Liver (tissue), 9 donors: ENCODE data around the gene FBXL2. TPM values are rescaled to one million over a fixed set of nuclear protein-coding genes. Genes with fewer than 3 reads are reported as not detected.

ENCODE experiments used
- DNase-seq: peaks from one replicate; pipeline ENCODE4 v3.0.0-alpha.2; 2017; ENCODE audit warnings: low spot score
- H3K27ac ChIP-seq, 2 donors: one replicate each; pipeline ENCODE4 v1.7.0; 2013; ENCODE audit warnings: inconsistent platforms in 2 of 2, low read length in 2 of 2, control low read depth in 1 of 2, low read depth in 1 of 2, mild to moderate bottlenecking in 1 of 2
- H3K27me3 ChIP-seq, 4 donors: one replicate each; pipeline versions ENCODE4 v1.6.1 to v1.7.0; 2013; ENCODE audit warnings: low read length in 3 of 4, inconsistent platforms in 1 of 4, mild to moderate bottlenecking in 1 of 4, moderate library complexity in 1 of 4; ENCODE audit not compliant: control insufficient read depth in 4 of 4, insufficient read depth in 4 of 4
- H3K36me3 ChIP-seq, 4 donors: one replicate each; pipeline versions ENCODE4 v1.6.1 to v1.7.0; 2013; ENCODE audit warnings: low read length in 3 of 4, mild to moderate bottlenecking in 3 of 4, low read depth in 1 of 4, moderate library complexity in 1 of 4; ENCODE audit not compliant: control insufficient read depth in 4 of 4, insufficient read depth in 3 of 4
- H3K4me1 ChIP-seq, 4 donors: one replicate each; pipeline versions ENCODE4 v1.6.1 to v1.7.0; 2013; ENCODE audit warnings: low read length in 3 of 4, mild to moderate bottlenecking in 3 of 4, moderate library complexity in 1 of 4; ENCODE audit not compliant: control insufficient read depth in 4 of 4, insufficient read depth in 4 of 4
- H3K4me3 ChIP-seq, 3 donors: one replicate each; pipeline versions ENCODE4 v1.6.1 to v1.7.0; 2013; ENCODE audit warnings: low read length in 3 of 3, control low read depth in 1 of 3, low read depth in 1 of 3, mild to moderate bottlenecking in 1 of 3
- H3K9ac ChIP-seq, 2 donors: one replicate each; pipeline ENCODE4 v1.7.0; 2013; ENCODE audit warnings: low read length in 2 of 2, mild to moderate bottlenecking in 2 of 2, moderate library complexity in 2 of 2, control low read depth in 1 of 2, low read depth in 1 of 2
- H3K9me3 ChIP-seq, 4 donors: one replicate each; pipeline versions ENCODE4 v1.6.1 to v1.7.0; 2013; ENCODE audit warnings: low read length in 3 of 4; ENCODE audit not compliant: control insufficient read depth in 4 of 4
- EGR1 ChIP-seq, 2 donors: IDR thresholded peaks; 2 replicates each; pipeline ENCODE4 v1.6.1; 2016 to 2018; ENCODE audit warnings: antibody characterized with exemption in 2 of 2, low read depth in 2 of 2
- FOXA1 ChIP-seq: IDR thresholded peaks from 2 replicates; pipeline ENCODE4 v1.6.1; 2016; ENCODE audit warnings: antibody characterized with exemption
- FOXA2 ChIP-seq: IDR thresholded peaks from 2 replicates; pipeline ENCODE4 v1.6.1; 2016; ENCODE audit warnings: antibody characterized with exemption
- GABPA ChIP-seq, 2 donors: IDR thresholded peaks in 1 of 2; conservative IDR thresholded peaks in 1 of 2; 2 replicates each; pipeline ENCODE4 v1.6.1; 2016; ENCODE audit warnings: antibody characterized with exemption in 2 of 2, mild to moderate bottlenecking in 1 of 2, moderate library complexity in 1 of 2
- HNF4A ChIP-seq, 2 donors: conservative IDR thresholded peaks; 2 replicates each; pipeline ENCODE4 v1.6.1; 2016; ENCODE audit warnings: antibody characterized with exemption in 2 of 2, mild to moderate bottlenecking in 2 of 2
- HNF4G ChIP-seq: IDR thresholded peaks from 2 replicates; pipeline ENCODE4 v1.6.1; 2016; ENCODE audit warnings: antibody characterized with exemption
- JUND ChIP-seq, 2 donors: IDR thresholded peaks; 2 replicates each; pipeline ENCODE4 v1.6.1; 2016; ENCODE audit warnings: antibody characterized with exemption in 2 of 2
- NR2F2 ChIP-seq: IDR thresholded peaks from 2 replicates; pipeline ENCODE4 v1.6.1; 2016; ENCODE audit warnings: antibody characterized with exemption
- RAD21 ChIP-seq, 2 donors: IDR thresholded peaks; 2 replicates each; pipeline ENCODE4 v1.6.1; 2016; ENCODE audit warnings: antibody characterized with exemption in 2 of 2, mild to moderate bottlenecking in 2 of 2
- RXRA ChIP-seq, 2 donors: IDR thresholded peaks; 2 replicates each; pipeline ENCODE4 v1.6.1; 2017 to 2018; ENCODE audit warnings: antibody characterized with exemption in 2 of 2, mild to moderate bottlenecking in 1 of 2
- TAF1 ChIP-seq: conservative IDR thresholded peaks from 2 replicates; pipeline ENCODE4 v1.6.1; 2016; ENCODE audit warnings: antibody characterized with exemption, mild to moderate bottlenecking
- YY1 ChIP-seq: IDR thresholded peaks from 2 replicates; pipeline ENCODE4 v1.6.1; 2016; ENCODE audit warnings: antibody characterized with exemption, mild to moderate bottlenecking
- WGBS: extraction: QIAGEN DNeasy Blood & Tissue Kit; methylation state at CpG from one replicate; pipeline ENCODE4 v1.1.7; 2013; 5-methylcytosine and 5-hydroxymethylcytosine counted together
- polyA plus RNA-seq, 2 donors: library from polyadenylated mRNA; stranded (reverse) in 1 of 2; unstranded in 1 of 2; fragments of 200-250 nt in 1 of 2; fragments of >200 nt in 1 of 2; fragmentation: Nextera tagmentation in 1 of 2; extraction: Ambion mirVana in 1 of 2; gene quantifications; one replicate each; pipeline versions ENCODE4 v1.2.1 to v1.2.3, GENCODE V29; 2013 to 2015
- total RNA-seq, 2 donors: library from RNA; depleted of rRNA; stranded (reverse); fragments of >200 nt; gene quantifications; one replicate each; pipeline ENCODE4 v1.2.3, GENCODE V29; 2014
- TF ChIP-seq, protein P1 (sequence below): IDR thresholded peaks from 2 replicates; pipeline ENCODE4 v1.6.1; 2016; ENCODE audit warnings: antibody characterized with exemption
- TF ChIP-seq, protein P2 (sequence below): IDR thresholded peaks from 2 replicates; pipeline ENCODE4 v1.6.1; 2016; ENCODE audit warnings: antibody characterized with exemption
- TF ChIP-seq, protein P3 (sequence below): fragments of 150-350 bp; IDR thresholded peaks from 2 replicates; pipeline ENCODE4 v1.5.1; 2017; ENCODE audit warnings: improper control_type of control experiment, low read depth, low read length; ENCODE audit not compliant: missing input control
- donor health status: healthy.
- donor health status: healthy.
- donor health status: healthy.
- donor health status: healthy.
- donor health status: healthy.

Gene FBXL2
- total and polyA plus RNA-seq, 4 donors: 0.24 to 1.3 (median 0.81) TPM

DNA sequence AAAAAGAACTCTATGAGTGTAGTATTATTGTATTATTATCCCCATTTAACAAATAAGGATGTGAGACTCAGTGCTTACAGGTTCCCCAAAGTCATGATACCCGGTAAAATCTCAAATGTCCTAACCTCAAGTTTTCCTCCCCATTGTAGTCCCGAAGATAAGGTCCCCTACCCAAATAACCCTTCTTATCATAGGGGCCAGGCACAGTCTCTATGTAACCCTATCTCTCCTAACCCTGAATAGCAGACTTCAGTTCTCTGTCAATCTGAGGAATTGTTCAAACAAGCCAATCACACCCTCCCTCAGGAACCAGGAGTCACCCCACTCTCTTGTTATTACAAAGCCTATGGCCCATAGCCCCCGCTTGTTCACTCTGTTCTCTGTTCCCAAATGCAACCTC is 48.2 kb upstream of the FBXL2 start:
- H3K9me3 ChIP-seq: no peaks in the 10 kb centered on the region
- H3K27me3 ChIP-seq: peaks cover 0 to 6% (median 0%) of the 10 kb centered on the region in 4 donors
- H3K4me3 ChIP-seq: no peak overlapping the region
- no peak overlapping the region for H3K27ac ChIP-seq
- TF ChIP-seq FOXA2 (no peak), FOXA1 (no peak), YY1 (no peak), TAF1 (no peak), NR2F2 (no peak), JUND (IDR thresholded peaks at IDR 0.05) (no peak), HNF4A (conservative IDR thresholded peaks at IDR 0.05) (no peak), RXRA (IDR thresholded peaks at IDR 0.05) (no peak)
- TF ChIP-seq, protein P1, sequence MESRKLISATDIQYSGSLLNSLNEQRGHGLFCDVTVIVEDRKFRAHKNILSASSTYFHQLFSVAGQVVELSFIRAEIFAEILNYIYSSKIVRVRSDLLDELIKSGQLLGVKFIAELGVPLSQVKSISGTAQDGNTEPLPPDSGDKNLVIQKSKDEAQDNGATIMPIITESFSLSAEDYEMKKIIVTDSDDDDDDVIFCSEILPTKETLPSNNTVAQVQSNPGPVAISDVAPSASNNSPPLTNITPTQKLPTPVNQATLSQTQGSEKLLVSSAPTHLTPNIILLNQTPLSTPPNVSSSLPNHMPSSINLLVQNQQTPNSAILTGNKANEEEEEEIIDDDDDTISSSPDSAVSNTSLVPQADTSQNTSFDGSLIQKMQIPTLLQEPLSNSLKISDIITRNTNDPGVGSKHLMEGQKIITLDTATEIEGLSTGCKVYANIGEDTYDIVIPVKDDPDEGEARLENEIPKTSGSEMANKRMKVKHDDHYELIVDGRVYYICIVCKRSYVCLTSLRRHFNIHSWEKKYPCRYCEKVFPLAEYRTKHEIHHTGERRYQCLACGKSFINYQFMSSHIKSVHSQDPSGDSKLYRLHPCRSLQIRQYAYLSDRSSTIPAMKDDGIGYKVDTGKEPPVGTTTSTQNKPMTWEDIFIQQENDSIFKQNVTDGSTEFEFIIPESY: no peak
- TF ChIP-seq, protein P2, sequence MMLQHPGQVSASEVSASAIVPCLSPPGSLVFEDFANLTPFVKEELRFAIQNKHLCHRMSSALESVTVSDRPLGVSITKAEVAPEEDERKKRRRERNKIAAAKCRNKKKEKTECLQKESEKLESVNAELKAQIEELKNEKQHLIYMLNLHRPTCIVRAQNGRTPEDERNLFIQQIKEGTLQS: no peak
- TF ChIP-seq, protein P3, sequence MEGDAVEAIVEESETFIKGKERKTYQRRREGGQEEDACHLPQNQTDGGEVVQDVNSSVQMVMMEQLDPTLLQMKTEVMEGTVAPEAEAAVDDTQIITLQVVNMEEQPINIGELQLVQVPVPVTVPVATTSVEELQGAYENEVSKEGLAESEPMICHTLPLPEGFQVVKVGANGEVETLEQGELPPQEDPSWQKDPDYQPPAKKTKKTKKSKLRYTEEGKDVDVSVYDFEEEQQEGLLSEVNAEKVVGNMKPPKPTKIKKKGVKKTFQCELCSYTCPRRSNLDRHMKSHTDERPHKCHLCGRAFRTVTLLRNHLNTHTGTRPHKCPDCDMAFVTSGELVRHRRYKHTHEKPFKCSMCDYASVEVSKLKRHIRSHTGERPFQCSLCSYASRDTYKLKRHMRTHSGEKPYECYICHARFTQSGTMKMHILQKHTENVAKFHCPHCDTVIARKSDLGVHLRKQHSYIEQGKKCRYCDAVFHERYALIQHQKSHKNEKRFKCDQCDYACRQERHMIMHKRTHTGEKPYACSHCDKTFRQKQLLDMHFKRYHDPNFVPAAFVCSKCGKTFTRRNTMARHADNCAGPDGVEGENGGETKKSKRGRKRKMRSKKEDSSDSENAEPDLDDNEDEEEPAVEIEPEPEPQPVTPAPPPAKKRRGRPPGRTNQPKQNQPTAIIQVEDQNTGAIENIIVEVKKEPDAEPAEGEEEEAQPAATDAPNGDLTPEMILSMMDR: no peak
- no peaks in the 10 kb centered on the region for H3K36me3 ChIP-seq
- no peak overlapping the region for H3K9ac ChIP-seq
- no peaks in the 10 kb centered on the region for H3K4me1 ChIP-seq
- no peak for DNase-seq
- WGBS: 51% methylated on average over 3 of the region's 3 CpGs

DNA sequence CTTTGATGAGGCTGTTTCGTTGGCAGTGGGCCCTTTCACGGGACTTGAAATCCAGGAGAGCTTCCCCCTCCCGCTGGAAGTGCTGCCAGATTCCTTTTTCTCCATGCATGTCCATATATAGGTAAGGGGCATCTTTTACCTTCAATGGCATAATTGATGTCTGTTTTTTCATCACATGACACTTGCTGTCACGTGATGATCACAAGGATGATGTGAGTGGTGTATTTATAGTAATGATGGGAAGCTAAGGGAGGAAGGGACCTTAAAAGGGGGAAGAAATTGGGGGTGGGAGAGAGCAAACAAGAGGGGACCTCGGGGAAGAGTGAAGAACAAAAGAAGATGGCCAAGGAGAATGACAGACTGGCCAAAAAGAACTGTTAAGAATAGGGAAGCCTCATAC is 47.3 kb upstream of the FBXL2 start:
- Histone ChIP-seq H3K36me3 (no peaks in the 10 kb centered on the region), H3K27me3 (peaks cover 0 to 6% (median 0%) of the 10 kb centered on the region in 4 donors), H3K27ac (no peak overlapping the region), H3K9me3 (no peaks in the 10 kb centered on the region), H3K9ac (no peak overlapping the region), H3K4me1 (no peaks in the 10 kb centered on the region), H3K4me3 (no peak overlapping the region)
- WGBS: 47% methylated on average over 5 of the region's 5 CpGs
- no peak for DNase-seq
- TF ChIP-seq RAD21 (IDR thresholded peaks at IDR 0.05): no peak
- no peak for TF ChIP-seq NR2F2
- TF ChIP-seq JUND (IDR thresholded peaks at IDR 0.05): no peak
- TF ChIP-seq, protein P1: no peak
- TF ChIP-seq TAF1: no peak
- no peak for TF ChIP-seq FOXA2
- no peak for TF ChIP-seq YY1
- no peak for TF ChIP-seq HNF4A (conservative IDR thresholded peaks at IDR 0.05)
- no peak for TF ChIP-seq HNF4G
- TF ChIP-seq GABPA (IDR thresholded peaks at IDR 0.05 in 1 of 2, conservative IDR thresholded peaks at IDR 0.05 in 1 of 2): no peak
- TF ChIP-seq EGR1 (IDR thresholded peaks at IDR 0.05; ENCODE audit: low read depth in 2 of 2): no peak
